Measurements from ENCODE around the gene SULT1A3.
"Not testable (repeated sequence)": the region's sequence is repeated elsewhere in the genome, so short reads cannot be mapped to it uniquely, and the experiment has no call there.

DNA sequence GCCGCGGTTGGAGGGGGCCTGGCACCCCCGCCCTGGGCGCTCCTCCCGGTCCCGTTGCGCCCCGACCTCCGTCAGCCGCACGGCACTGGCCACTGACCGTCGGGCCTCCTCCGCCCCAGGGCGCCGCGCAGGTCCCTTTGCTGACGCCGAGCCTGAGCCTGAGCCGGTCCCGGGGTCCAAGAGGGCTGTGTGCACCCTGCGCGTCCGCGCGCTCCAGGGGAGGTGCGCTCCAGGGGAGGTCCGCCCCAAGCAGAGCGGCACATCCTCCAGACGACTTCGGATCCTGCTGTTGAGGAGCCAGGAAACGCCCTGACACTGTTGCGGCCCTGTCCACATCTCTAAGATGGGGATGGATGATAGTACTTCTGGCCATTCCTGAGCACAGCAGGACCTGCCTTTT is 7.2 kb downstream of the SULT1A3 start:
- not testable (repeated sequence) for TF ChIP-seq POLR2A (IDR thresholded peaks at IDR 0.05; ENCODE audit: extremely low read depth, insufficient read length); MYC (IDR thresholded peaks at IDR 0.05; ENCODE audit: low read depth, low read length)
- TF ChIP-seq, protein P1, sequence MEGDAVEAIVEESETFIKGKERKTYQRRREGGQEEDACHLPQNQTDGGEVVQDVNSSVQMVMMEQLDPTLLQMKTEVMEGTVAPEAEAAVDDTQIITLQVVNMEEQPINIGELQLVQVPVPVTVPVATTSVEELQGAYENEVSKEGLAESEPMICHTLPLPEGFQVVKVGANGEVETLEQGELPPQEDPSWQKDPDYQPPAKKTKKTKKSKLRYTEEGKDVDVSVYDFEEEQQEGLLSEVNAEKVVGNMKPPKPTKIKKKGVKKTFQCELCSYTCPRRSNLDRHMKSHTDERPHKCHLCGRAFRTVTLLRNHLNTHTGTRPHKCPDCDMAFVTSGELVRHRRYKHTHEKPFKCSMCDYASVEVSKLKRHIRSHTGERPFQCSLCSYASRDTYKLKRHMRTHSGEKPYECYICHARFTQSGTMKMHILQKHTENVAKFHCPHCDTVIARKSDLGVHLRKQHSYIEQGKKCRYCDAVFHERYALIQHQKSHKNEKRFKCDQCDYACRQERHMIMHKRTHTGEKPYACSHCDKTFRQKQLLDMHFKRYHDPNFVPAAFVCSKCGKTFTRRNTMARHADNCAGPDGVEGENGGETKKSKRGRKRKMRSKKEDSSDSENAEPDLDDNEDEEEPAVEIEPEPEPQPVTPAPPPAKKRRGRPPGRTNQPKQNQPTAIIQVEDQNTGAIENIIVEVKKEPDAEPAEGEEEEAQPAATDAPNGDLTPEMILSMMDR (IDR thresholded peaks at IDR 0.05; ENCODE audit: low read depth, low read length), result not testable (repeated sequence)
- TF ChIP-seq, protein P2, sequence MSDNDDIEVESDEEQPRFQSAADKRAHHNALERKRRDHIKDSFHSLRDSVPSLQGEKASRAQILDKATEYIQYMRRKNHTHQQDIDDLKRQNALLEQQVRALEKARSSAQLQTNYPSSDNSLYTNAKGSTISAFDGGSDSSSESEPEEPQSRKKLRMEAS (IDR thresholded peaks at IDR 0.05; ENCODE audit: low read depth, low read length), result not testable (repeated sequence)
